SU-DHL-6 (cell line): ENCODE results near the gene MYO1G.

Experiments
- H2AFZ ChIP-seq: fragments of 200-600 bp; sonication (generic); 2 replicates; pipeline ENCODE4 v1.6.1; 2014; ENCODE audit warnings: low read depth, mild to moderate bottlenecking, moderate library complexity, mixed read lengths, antibody characterized with exemption, low read length; ENCODE audit not compliant: severe bottlenecking
- H3F3A ChIP-seq: fragments of 200-600 bp; shearing (Covaris generic); 2 replicates; pipeline ENCODE4 v1.6.0; 2016; ENCODE audit warnings: antibody characterized with exemption, mild to moderate bottlenecking; ENCODE audit not compliant: insufficient read depth
- H3K27ac ChIP-seq: fragments of 200-600 bp; sonication (generic); 2 replicates; pipeline ENCODE4 v1.5.1; 2016; ENCODE audit warnings: low read depth, mild to moderate bottlenecking, low read length, moderate library complexity, mixed read lengths
- H3K27me3 ChIP-seq: fragments of 200-600 bp; sonication (generic), shearing (Covaris generic); 2 replicates; pipeline ENCODE4 v1.6.0; 2014; ENCODE audit warnings: mild to moderate bottlenecking, low read length
- H3K36me3 ChIP-seq: fragments of 200-600 bp; sonication (generic); 2 replicates; pipeline ENCODE4 v1.6.1; 2014; ENCODE audit warnings: mild to moderate bottlenecking, low read length, mixed read lengths
- H3K4me2 ChIP-seq: fragments of 300-600, 200-600 bp; shearing (Covaris generic), sonication (generic); 2 replicates; pipeline ENCODE4 v1.6.0; 2014; ENCODE audit warnings: low read length, low read depth, mild to moderate bottlenecking; ENCODE audit not compliant: poor library complexity, severe bottlenecking
- H3K4me3 ChIP-seq: fragments of 200-600 bp; sonication (generic); 2 replicates; pipeline ENCODE4 v1.5.1; 2014; ENCODE audit warnings: antibody characterized with exemption, low read length, mild to moderate bottlenecking, mixed read lengths; ENCODE audit not compliant: insufficient read depth, poor library complexity, severe bottlenecking
- H3K79me2 ChIP-seq: fragments of 200-600 bp; sonication (generic); 2 replicates; pipeline ENCODE4 v1.6.1; 2014; ENCODE audit warnings: mild to moderate bottlenecking, low read length, moderate library complexity; ENCODE audit not compliant: insufficient read depth
- H3K9ac ChIP-seq: fragments of 200-600 bp; sonication (generic); 2 replicates; pipeline ENCODE4 v1.7.0; 2014; ENCODE audit warnings: mild to moderate bottlenecking, low read length
- H3K9me2 ChIP-seq: fragments of 200-600 bp; sonication (generic); replicated peaks from 2 replicates; pipeline ENCODE4 v1.6.1; 2014; ENCODE audit warnings: low read length; ENCODE audit not compliant: insufficient read depth
- H3K9me3 ChIP-seq: fragments of 200-600 bp; sonication (generic); 2 replicates; pipeline ENCODE4 v1.6.1; 2014; ENCODE audit warnings: low read length, mixed read lengths; ENCODE audit not compliant: insufficient read depth
- H4K20me1 ChIP-seq: fragments of 200-600 bp; sonication (generic); 2 replicates; pipeline ENCODE4 v1.6.1; 2014; ENCODE audit warnings: low read depth, mild to moderate bottlenecking, antibody characterized with exemption, low read length, moderate library complexity, mixed read lengths
- CTCF ChIP-seq: fragments of 200-600 bp; sonication (generic); IDR thresholded peaks from one replicate; pipeline ENCODE4 v1.5.1; 2017; ENCODE audit warnings: antibody characterized with exemption, mild to moderate bottlenecking, low read length, moderate library complexity; ENCODE audit not compliant: insufficient read depth, poor library complexity, severe bottlenecking
- EZH2phosphoT487 ChIP-seq: fragments of 200-600 bp; sonication (generic), shearing (Covaris generic); conservative IDR thresholded peaks from 2 replicates; pipeline ENCODE4 v1.6.1; 2018; ENCODE audit warnings: mild to moderate bottlenecking, antibody characterized with exemption, low read length, moderate library complexity, mixed read lengths

MYO1G gene

GRCh38 chr7:44976040-44976745, 2.6 kb downstream of the MYO1G start:
- Histone ChIP-seq H3K9ac (no peak overlapping the region), H3K4me3 (no peak overlapping the region), H3K79me2 (peaks cover 27% of the 10 kb centered on the region), H3K9me3 (no peaks in the 10 kb centered on the region), H3F3A (peaks cover 21% of the 10 kb centered on the region), H3K27ac (no peak overlapping the region), H3K27me3 (no peaks in the 10 kb centered on the region), H3K9me2 (no peaks in the 10 kb centered on the region), H4K20me1 (no peaks in the 10 kb centered on the region), H3K4me2 (peak overlapping the region; percentile 75), H3K36me3 (no peaks in the 10 kb centered on the region), H2AFZ (no peak overlapping the region)
- TF ChIP-seq EZH2phosphoT487 (no peak), CTCF (no peak)

DNA sequence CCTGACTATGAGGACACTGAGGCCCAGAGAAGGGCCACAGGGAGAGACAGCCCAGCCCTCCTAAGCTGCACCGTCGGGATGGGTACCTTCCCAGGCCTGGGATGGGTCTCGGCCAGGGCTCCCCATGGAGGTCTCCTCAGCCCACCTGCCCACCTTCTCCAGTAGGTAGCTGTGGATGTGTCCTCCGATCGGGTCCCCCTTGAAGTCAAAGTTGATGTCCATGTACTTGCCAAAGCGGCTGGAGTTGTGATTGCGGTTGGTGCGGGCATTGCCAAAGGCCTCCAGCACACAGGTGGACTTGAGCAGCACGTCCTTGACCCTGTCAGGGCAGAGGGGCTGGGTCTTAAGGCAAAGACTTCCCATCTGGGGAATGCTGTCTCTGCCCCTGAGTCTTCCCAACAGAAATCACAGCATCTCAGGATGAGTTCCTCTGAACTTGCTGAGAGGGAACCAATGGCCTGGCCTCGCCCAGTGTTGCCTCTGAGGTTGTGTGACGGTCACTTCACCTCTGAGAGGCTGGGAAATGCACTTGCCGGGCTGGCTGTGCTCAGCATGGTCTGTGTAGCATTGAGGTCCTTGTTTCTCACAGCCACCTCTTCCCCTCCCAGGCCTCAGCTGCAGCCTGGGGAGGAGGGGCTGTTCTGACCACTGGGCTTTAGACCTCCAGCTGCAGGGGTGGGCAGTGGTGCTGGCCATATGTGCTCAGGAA, 3.3 kb downstream of the MYO1G start:
- TF ChIP-seq CTCF: no peak
- TF ChIP-seq EZH2phosphoT487: no peak
- no peaks in the 10 kb centered on the region for H3K36me3 ChIP-seq
- H3K4me3 ChIP-seq: no peak overlapping the region
- H3K9ac ChIP-seq: no peak overlapping the region
- no peaks in the 10 kb centered on the region for H3K9me2 ChIP-seq
- H2AFZ ChIP-seq: no peak overlapping the region
- H3K27ac ChIP-seq: no peak overlapping the region
- H4K20me1 ChIP-seq: no peaks in the 10 kb centered on the region
- H3K9me3 ChIP-seq: no peaks in the 10 kb centered on the region
- H3K27me3 ChIP-seq: no peaks in the 10 kb centered on the region
- H3F3A ChIP-seq: peaks cover 14% of the 10 kb centered on the region
- H3K79me2 ChIP-seq: peaks cover 27% of the 10 kb centered on the region
- no peak overlapping the region for H3K4me2 ChIP-seq

GRCh38 chr7:44974549-44974948, 4.3 kb downstream of the MYO1G start:
- Histone ChIP-seq H3K36me3 (no peaks in the 10 kb centered on the region), H3K27ac (no peak overlapping the region), H4K20me1 (no peaks in the 10 kb centered on the region), H3K4me3 (no peak overlapping the region), H3K9me3 (no peaks in the 10 kb centered on the region), H3K4me2 (no peak overlapping the region), H2AFZ (no peak overlapping the region), H3K9ac (no peak overlapping the region), H3K79me2 (peaks cover 27% of the 10 kb centered on the region), H3F3A (peaks cover 5% of the 10 kb centered on the region), H3K9me2 (no peaks in the 10 kb centered on the region), H3K27me3 (no peaks in the 10 kb centered on the region)
- TF ChIP-seq EZH2phosphoT487 (no peak), CTCF (no peak)
